Astrocyte of the cerebellum (primary cell): ENCODE data around the gene CHEK1.

ENCODE experiments used
- DNase-seq: peaks from one replicate; pipeline ENCODE4 v3.0.0-alpha.2; 2011; ENCODE audit warnings: low read depth
- H3K4me3 ChIP-seq: 2 replicates; pipeline ENCODE4 v1.5.1; 2011; ENCODE audit warnings: mild to moderate bottlenecking, low read depth, low read length, moderate library complexity
- in situ Hi-C: cut with HindIII; loops from 2 replicates; pipeline ENCODE4 v1.10.0; 2017; ENCODE audit warnings: low sequenced_read_pairs
- TF ChIP-seq, protein P1 (sequence below): IDR thresholded peaks from 2 replicates; pipeline ENCODE4 v1.5.1; 2012; ENCODE audit warnings: low read length, low read depth, moderate library complexity, mild to moderate bottlenecking; ENCODE audit errors: missing control alignments

Gene CHEK1

GRCh38 chr11:125625225-125625629 is 264 bp downstream of the CHEK1 start:
- TF ChIP-seq, protein P1, sequence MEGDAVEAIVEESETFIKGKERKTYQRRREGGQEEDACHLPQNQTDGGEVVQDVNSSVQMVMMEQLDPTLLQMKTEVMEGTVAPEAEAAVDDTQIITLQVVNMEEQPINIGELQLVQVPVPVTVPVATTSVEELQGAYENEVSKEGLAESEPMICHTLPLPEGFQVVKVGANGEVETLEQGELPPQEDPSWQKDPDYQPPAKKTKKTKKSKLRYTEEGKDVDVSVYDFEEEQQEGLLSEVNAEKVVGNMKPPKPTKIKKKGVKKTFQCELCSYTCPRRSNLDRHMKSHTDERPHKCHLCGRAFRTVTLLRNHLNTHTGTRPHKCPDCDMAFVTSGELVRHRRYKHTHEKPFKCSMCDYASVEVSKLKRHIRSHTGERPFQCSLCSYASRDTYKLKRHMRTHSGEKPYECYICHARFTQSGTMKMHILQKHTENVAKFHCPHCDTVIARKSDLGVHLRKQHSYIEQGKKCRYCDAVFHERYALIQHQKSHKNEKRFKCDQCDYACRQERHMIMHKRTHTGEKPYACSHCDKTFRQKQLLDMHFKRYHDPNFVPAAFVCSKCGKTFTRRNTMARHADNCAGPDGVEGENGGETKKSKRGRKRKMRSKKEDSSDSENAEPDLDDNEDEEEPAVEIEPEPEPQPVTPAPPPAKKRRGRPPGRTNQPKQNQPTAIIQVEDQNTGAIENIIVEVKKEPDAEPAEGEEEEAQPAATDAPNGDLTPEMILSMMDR = no peak
- no peak for DNase-seq
- H3K4me3 ChIP-seq = peak overlapping the region; percentile 65
- in situ Hi-C loops = loop anchor here (10.0 kb wide), 1 partner anchor 270 kb away; no protein-coding TSS in a partner anchor

- peak; percentile 71 for DNase-seq
- TF ChIP-seq, protein P1 = no peak
- in situ Hi-C loops = loop anchor here (10.0 kb wide), 1 partner anchor 269 kb away; no protein-coding TSS in a partner anchor
- H3K4me3 ChIP-seq = peak overlapping the region; percentile 65
Observed at GRCh38 chr11:125625630-125626287, 796 bp downstream of the CHEK1 start.

GRCh38 chr11:125626288-125626950 is 1.5 kb downstream of the CHEK1 start:
- in situ Hi-C loops = loop anchor here (10.0 kb wide), 1 partner anchor 268 kb away; no protein-coding TSS in a partner anchor
- peak overlapping the region; percentile 65 for H3K4me3 ChIP-seq
- TF ChIP-seq, protein P1 = peak; percentile 51
- peak; percentile 46 for DNase-seq

- TF ChIP-seq, protein P1 = no peak
- H3K4me3 ChIP-seq = peak overlapping the region; percentile 65
- DNase-seq = no peak
- in situ Hi-C loops = loop anchor here (10.0 kb wide), 1 partner anchor 267 kb away; no protein-coding TSS in a partner anchor
Observed at GRCh38 chr11:125627236-125627910, 2.4 kb downstream of the CHEK1 start.

DNA sequence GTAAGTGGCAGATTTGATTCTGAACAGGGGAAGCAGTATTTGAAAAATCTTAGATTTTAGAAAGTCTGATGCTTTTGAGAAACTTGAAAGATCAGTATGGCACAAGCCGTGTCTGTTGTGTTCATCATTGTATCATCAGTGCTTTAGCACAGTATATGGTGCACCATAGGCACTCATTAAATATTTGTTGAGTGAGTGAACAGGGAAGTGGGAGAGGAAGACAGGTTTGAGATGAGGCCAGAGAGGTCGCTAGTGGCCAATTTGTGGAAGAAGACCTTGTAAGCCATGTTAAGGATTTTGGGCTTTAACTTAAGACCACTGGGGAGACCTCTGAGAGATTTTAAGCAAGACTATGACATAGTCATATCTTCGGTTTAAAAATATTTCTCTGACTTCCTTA is 12.9 kb downstream of the CHEK1 start:
- TF ChIP-seq, protein P1 = no peak
- no peak overlapping the region for H3K4me3 ChIP-seq
- no peak for DNase-seq
- in situ Hi-C loops = no loop called here

GRCh38 chr11:125638315-125638714 is 13.4 kb downstream of the CHEK1 start:
- in situ Hi-C loops = no loop called here
- H3K4me3 ChIP-seq = no peak overlapping the region
- TF ChIP-seq, protein P1 = no peak
- no peak for DNase-seq
